HepG2 (cell line): ENCODE results near the gene KCTD14. TPM values are rescaled to one million over a fixed set of nuclear protein-coding genes. Genes with fewer than 3 reads are reported as not detected.

Source experiments
- HMG20B ChIP-seq: conservative IDR thresholded peaks from 2 replicates; pipeline ENCODE4 v1.6.1; 2016; ENCODE audit warnings: missing genetic modification reagents, missing compliant biosample characterization
- HNF4G ChIP-seq, 2 experiments: sonication (generic) in 1 of 2; formaldehyde crosslinking in 1 of 2; IDR thresholded peaks; 2 replicates each; pipeline versions ENCODE4 v1.4.0 to v1.6.1; 2011 to 2020; ENCODE audit warnings: borderline replicate concordance in 2 of 2, low read depth in 2 of 2, mild to moderate bottlenecking in 2 of 2, low read length in 1 of 2, missing genetic modification reagents in 1 of 2, moderate library complexity in 1 of 2
- MEIS2 ChIP-seq: sonication (generic); formaldehyde crosslinking; IDR thresholded peaks from 2 replicates; pipeline ENCODE4 v1.9.0; 2021; ENCODE audit warnings: mild to moderate bottlenecking, missing genetic modification reagents
- SNAPC4 ChIP-seq: sonication (generic); formaldehyde crosslinking; IDR thresholded peaks from 2 replicates; pipeline ENCODE4 v1.4.0; 2020; ENCODE audit warnings: mild to moderate bottlenecking, missing genetic modification reagents
- SRY ChIP-seq: sonication (generic); formaldehyde crosslinking; IDR thresholded peaks from 2 replicates; pipeline ENCODE4 v1.8.0; 2022; ENCODE audit warnings: mild to moderate bottlenecking, missing genetic modification reagents
- ZBTB46 ChIP-seq: sonication (generic); formaldehyde crosslinking; IDR thresholded peaks from 2 replicates; pipeline ENCODE4 v1.4.0; 2020; ENCODE audit warnings: mild to moderate bottlenecking, missing genetic modification reagents, borderline replicate concordance
- ZNF253 ChIP-seq: sonication (generic); formaldehyde crosslinking; IDR thresholded peaks from 2 replicates; pipeline ENCODE4 v1.8.0; 2022; ENCODE audit warnings: mild to moderate bottlenecking, missing genetic modification reagents, borderline replicate concordance
- ZNF264 ChIP-seq: sonication (generic); formaldehyde crosslinking; IDR thresholded peaks from 2 replicates; pipeline ENCODE4 v1.4.0; 2020; ENCODE audit warnings: missing genetic modification reagents
- ZNF318 ChIP-seq: sonication (generic); formaldehyde crosslinking; IDR thresholded peaks from 2 replicates; pipeline ENCODE4 v1.4.0; 2020; ENCODE audit warnings: mild to moderate bottlenecking, missing genetic modification reagents
- ZNF451 ChIP-seq: sonication (generic); formaldehyde crosslinking; IDR thresholded peaks from 2 replicates; pipeline ENCODE4 v1.5.0; 2020; ENCODE audit warnings: mild to moderate bottlenecking, missing genetic modification reagents
- ZNF572 ChIP-seq: sonication (generic); formaldehyde crosslinking; IDR thresholded peaks from 2 replicates; pipeline ENCODE4 v1.5.1; 2020; ENCODE audit warnings: mild to moderate bottlenecking, missing genetic modification reagents
- polyA plus RNA-seq, 8 experiments: library from polyadenylated mRNA; depleted of rRNA in 3 of 8; stranded (reverse) in 7 of 8; unstranded in 1 of 8; fragments of >200 nt; fragmentation: Illumina TruSeq in 4 of 8; extraction: Trizol in 4 of 8; gene quantifications; 2 replicates each; pipeline versions ENCODE4 v1.2.1 to v1.2.3, GENCODE V29; 2011 to 2016; ENCODE audit warnings: low read depth in 4 of 8, missing spikeins in 1 of 8, mixed read lengths in 1 of 8; ENCODE audit not compliant: insufficient read depth in 1 of 8
- total RNA-seq, 5 experiments: library from RNA; depleted of rRNA; stranded (reverse); fragments of >200 nt; fragmentation: Illumina TruSeq; extraction: Trizol; gene quantifications; 2 replicates each; pipeline ENCODE4 v1.2.3, GENCODE V29; 2016; ENCODE audit warnings: low read depth in 1 of 5

Gene KCTD14
- total and polyA plus RNA-seq, 2 of the 13 experiments (the other 11 are each of a cell fraction or from before 2014, with no cell fraction given) = 10.3 to 15.6 TPM

DNA sequence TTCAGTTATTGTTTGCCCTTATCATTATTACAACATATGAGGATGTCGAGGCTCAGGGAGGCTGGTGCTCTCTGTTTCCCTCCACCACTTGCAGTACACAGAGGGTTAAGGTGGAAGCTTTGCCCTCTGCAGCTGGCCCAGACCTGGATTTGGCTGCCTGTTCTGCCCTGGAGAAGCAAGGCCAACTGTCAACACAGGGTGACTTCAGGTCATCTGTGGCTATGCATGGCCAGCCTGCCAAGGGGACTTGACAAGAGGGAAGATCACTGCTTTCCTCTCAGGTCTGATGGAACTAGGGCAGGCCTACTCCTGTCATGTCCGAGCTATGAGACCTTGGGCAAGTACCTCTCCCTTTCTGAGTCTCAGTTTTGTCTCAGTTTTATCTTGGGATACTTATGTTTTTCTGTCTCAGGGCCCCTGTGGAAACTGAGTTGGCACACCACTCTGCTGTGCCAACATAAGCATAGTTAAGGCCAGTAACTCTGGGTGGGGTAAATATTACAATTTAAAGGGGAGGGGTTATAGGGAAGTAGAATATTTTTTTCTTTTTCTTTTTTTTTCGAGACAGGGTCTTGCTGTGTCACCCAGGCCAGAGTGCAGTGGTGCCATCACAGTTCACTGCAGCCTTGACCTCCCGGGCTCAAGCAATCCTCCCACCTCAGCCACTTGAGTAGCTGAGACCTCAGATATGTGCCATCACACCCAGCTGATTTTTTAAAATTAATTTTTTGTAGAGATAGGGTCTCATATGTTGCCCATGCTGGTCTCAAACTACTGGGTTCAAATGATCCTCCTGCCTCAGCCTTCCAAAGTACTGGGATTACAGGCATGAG, 38.2 kb upstream of the KCTD14 start (continued):
- TF ChIP-seq ZNF318 (CRISPR knock-in tag) = no peak
- no peak for TF ChIP-seq HNF4G (IDR thresholded peaks at IDR 0.05; ENCODE audit: borderline replicate concordance, low read depth, low read length)
- no peak for TF ChIP-seq HNF4G (CRISPR knock-in tag; IDR thresholded peaks at IDR 0.05; ENCODE audit: borderline replicate concordance, low read depth)
- TF ChIP-seq ZNF572 (CRISPR knock-in tag) = no peak
- no peak for TF ChIP-seq SNAPC4 (CRISPR knock-in tag)
- TF ChIP-seq SRY = no peak
- TF ChIP-seq ZNF451 (CRISPR knock-in tag) = no peak
- no peak for TF ChIP-seq ZNF264 (CRISPR knock-in tag)
- TF ChIP-seq ZBTB46 (CRISPR knock-in tag) = no peak
- 0 out of 2 replicates have a peak, but pooled peaks have one; percentile 27 for TF ChIP-seq MEIS2 (CRISPR knock-in tag)
- TF ChIP-seq HMG20B = no peak
- TF ChIP-seq ZNF253 (CRISPR knock-in tag) = no peak
